Vagina (tissue), 2 donors: ENCODE data around the gene GLDC.

Experiments
- CTCF ChIP-seq, 3 experiments: fragments of 450-650 bp in 2 of 3; fragments of 200-600 bp in 1 of 3; sonication (generic) in 1 of 3; IDR thresholded peaks; one replicate each; pipeline ENCODE4 v1.5.1; 2017 to 2019; ENCODE audit warnings: antibody characterized with exemption in 3 of 3, mild to moderate bottlenecking in 2 of 3, moderate library complexity in 2 of 3
- POLR2A ChIP-seq, 2 donors: fragments of 450-650 bp; IDR thresholded peaks; one replicate each; pipeline ENCODE4 v1.6.1; 2017; ENCODE audit warnings: antibody characterized with exemption in 2 of 2, mild to moderate bottlenecking in 2 of 2, moderate library complexity in 2 of 2
- POLR2AphosphoS5 ChIP-seq, 2 donors: sonication (generic); formaldehyde crosslinking; IDR thresholded peaks; one replicate each; pipeline ENCODE4 v1.9.0; 2017; ENCODE audit warnings: antibody characterized with exemption in 2 of 2, mild to moderate bottlenecking in 2 of 2, low read depth in 1 of 2; ENCODE audit not compliant: insufficient read depth in 1 of 2

- TF ChIP-seq CTCF (IDR thresholded peaks at IDR 0.05) (no peak), POLR2A (IDR thresholded peaks at IDR 0.05) (no peak), POLR2AphosphoS5 (IDR thresholded peaks at IDR 0.05; ENCODE audit: insufficient read depth in 1 of 2, low read depth in 1 of 2) (no peak)
Observed at GRCh38 chr9:6484210-6484609, 161.3 kb downstream of the GLDC start.
